Dendritic cell treated with granulocyte-macrophage colony-stimulating factor and Interleukin-4, amounts not matched to agents 40 ng/mL and 50 ng/mL, for 4 days (primary cell): Measurements from ENCODE around the gene CWF19L1.
"Not testable (repeated sequence)": the region's sequence is repeated elsewhere in the genome, so short reads cannot be mapped to it uniquely, and the experiment has no call there.

Experiments
- H3K27ac Mint-ChIP-seq: one replicate; pipeline ENCODE4 v1.8.0; 2022; ENCODE audit warnings: mild to moderate bottlenecking, mixed read lengths
- H3K27me3 Mint-ChIP-seq: one replicate; pipeline ENCODE4 v1.8.0; 2022; ENCODE audit warnings: mild to moderate bottlenecking, mixed read lengths
- H3K36me3 Mint-ChIP-seq: one replicate; pipeline ENCODE4 v1.8.0; 2022; ENCODE audit warnings: low read depth, mixed read lengths
- H3K4me1 Mint-ChIP-seq: one replicate; pipeline ENCODE4 v1.8.0; 2022; ENCODE audit warnings: low read depth, mixed read lengths
- H3K4me3 Mint-ChIP-seq: one replicate; pipeline ENCODE4 v1.8.0; 2022; ENCODE audit warnings: mild to moderate bottlenecking, moderate library complexity, mixed read lengths
- H3K9me3 Mint-ChIP-seq: one replicate; pipeline ENCODE4 v1.8.0; 2022; ENCODE audit warnings: mixed read lengths
- intact Hi-C: fragments of 100-400 bp; cut with micrococcal nuclease; formaldehyde crosslinking; loops from one replicate; pipeline ENCODE4 v1.15.0; 2022

CWF19L1 gene

DNA sequence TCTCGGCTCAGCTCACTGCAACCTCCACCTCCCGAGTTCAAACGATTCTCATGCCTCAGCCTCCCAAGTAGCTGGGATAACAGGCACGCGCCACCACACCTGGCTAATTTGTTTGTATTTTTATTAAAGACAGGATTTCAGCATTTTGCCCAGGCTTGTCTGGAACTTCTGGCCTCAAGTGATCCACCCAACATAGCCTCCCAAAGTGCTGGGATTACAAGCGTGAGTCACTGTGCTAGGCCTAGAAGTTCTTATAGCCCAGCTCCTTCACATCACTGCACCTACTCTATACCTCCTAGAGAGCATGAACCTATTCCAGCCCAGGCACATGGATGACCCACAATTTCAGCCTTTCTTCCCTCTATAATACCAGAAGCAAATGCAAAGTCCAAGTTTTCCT is 20.3 kb upstream of the CWF19L1 start:
- H3K4me1 Mint-ChIP-seq: peaks cover 56% of the 10 kb centered on the region
- H3K27ac Mint-ChIP-seq: peak overlapping the region; percentile 96
- H3K9me3 Mint-ChIP-seq: no peaks in the 10 kb centered on the region
- no peak overlapping the region for H3K4me3 Mint-ChIP-seq
- peaks cover 24% of the 10 kb centered on the region for H3K36me3 Mint-ChIP-seq
- intact Hi-C loops: no loop called here
- no peaks in the 10 kb centered on the region for H3K27me3 Mint-ChIP-seq

DNA sequence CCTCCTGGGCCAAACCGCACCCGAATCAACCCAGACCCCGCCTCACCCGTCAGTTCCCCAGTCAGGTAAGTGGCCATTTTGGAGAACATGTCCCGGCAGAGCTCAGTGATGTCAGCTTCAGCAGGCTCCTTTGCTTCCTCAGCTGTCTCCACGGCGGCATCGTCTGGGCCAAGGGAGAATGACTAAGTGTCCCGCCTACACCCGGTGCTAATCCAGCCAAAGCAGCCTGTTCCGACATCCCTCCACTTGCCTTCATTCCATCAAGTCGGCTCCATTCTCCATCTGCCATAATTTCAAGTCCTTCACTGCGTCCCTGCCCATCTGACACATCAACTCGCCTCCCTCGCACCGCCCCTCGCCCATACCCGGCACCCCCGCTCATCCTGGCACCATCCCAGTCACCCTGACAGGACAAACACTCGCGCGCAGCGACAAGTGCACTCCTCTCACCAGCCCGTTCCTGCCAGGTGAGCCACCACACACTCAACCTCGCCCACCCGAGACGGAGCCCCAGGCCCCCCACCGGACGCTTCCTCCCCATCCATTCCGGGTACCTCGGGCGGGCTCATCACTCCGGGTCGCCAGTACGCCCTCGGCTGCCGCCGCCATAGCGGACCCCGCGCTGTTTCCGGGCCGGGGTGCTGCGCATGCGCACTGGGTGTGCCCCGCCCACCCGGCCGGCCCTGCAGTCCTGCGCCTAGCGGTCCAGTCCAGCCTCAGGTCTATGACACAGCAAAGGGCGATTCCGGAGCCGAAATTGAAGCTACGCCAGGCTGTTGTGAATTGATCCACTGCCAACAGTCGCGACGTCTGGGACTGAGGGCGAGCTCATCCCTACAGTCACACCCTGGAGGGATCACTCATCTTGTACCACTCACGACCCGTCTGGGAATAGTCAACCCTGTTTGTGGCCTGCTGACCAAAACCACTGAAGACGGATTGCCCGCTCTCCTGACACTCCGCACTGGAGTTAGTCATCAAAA is 18.9 kb upstream of the CWF19L1 start, which contains the start of gene BLOC1S2:
TSS of gene BLOC1S2 (minus strand) at position 630 of the 983 bp plus-strand sequence. CDS start at position 609, 21 bp downstream.
- peak within 1 kb of the TSS; percentile 92 for H3K4me3 Mint-ChIP-seq
- H3K9me3 Mint-ChIP-seq: no peaks in the 10 kb centered on the region
- no peaks in the 10 kb centered on the region for H3K27me3 Mint-ChIP-seq
- intact Hi-C loops: no loop called here
- peak within 1 kb of the TSS; percentile 96 for H3K27ac Mint-ChIP-seq
- peaks cover 42% of the 10 kb centered on the region for H3K4me1 Mint-ChIP-seq
- peaks cover 24% of the 10 kb centered on the region for H3K36me3 Mint-ChIP-seq

DNA sequence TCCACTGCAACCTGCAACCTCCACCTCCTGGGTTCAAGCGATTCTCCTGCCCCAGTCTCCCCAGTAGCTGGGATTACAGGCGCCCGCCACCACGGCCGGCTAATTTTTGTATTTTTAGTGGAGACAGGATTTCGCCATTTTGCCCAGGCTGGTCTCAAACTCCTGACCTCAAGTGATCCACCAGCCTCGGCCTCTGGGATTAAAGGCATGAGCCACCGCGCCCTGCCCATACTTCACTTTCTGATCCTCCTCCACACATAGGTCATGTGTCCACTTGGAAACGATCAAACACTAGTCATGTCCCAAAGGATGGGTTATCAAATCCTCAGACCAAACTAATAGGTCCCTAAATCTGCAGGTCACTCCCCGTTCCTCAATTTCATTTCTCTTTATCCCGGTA is 17.9 kb upstream of the CWF19L1 start:
- Mint-ChIP-seq H3K36me3 (peaks cover 24% of the 10 kb centered on the region), H3K4me3 (peak overlapping the region; percentile 92), H3K4me1 (peaks cover 32% of the 10 kb centered on the region), H3K27ac (peak overlapping the region; percentile 96)
- H3K9me3 Mint-ChIP-seq, intact Hi-C loops, H3K27me3 Mint-ChIP-seq: not testable (repeated sequence)

DNA sequence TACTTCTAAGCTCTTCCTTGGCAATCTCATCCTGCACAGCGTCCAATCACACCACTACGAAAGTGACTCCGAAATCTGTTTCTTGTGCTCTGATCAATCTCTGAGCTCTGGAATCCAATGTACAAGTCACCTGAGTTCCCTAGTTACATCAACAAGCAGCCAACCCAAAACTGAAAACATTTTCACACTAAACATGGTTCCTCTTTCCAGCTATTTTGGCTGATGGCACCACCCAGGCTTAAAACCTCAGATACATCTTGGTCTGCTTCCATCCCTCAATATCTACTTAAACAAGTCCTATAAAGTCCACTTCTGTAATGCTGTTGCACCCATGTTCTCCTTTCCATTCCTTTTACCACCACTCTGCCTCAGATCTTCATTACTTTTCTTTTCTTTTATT is 15.5 kb upstream of the CWF19L1 start:
- Mint-ChIP-seq H3K36me3 (peaks cover 24% of the 10 kb centered on the region), H3K4me1 (peaks cover 23% of the 10 kb centered on the region), H3K27me3 (no peaks in the 10 kb centered on the region), H3K4me3 (no peak overlapping the region), H3K9me3 (no peaks in the 10 kb centered on the region), H3K27ac (no peak overlapping the region)
- intact Hi-C loops: no loop called here

DNA sequence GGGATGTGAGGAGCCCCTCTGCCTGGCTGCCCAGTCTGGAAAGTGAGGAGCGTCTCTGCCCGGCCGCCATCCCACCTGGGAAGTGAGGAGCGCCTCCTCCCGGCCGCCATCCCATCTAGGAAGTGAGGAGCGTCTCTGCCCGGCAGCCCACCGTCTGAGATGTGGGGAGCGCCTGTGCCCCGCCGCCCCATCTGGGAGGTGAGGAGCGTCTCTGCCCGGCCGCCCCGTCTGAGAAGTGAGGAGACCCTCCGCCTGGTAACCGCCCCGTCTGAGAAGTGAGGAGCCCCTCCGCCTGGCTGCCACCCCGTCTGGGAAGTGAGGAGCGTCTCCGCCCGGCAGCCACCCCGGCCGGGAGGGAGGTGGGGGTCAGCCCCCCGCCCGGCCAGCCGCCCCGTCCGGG is 9.5 kb upstream of the CWF19L1 start:
- H3K4me3 Mint-ChIP-seq, H3K4me1 Mint-ChIP-seq, H3K27me3 Mint-ChIP-seq, H3K27ac Mint-ChIP-seq, H3K9me3 Mint-ChIP-seq, intact Hi-C loops: not testable (repeated sequence)
- peaks cover 43% of the 10 kb centered on the region for H3K36me3 Mint-ChIP-seq

DNA sequence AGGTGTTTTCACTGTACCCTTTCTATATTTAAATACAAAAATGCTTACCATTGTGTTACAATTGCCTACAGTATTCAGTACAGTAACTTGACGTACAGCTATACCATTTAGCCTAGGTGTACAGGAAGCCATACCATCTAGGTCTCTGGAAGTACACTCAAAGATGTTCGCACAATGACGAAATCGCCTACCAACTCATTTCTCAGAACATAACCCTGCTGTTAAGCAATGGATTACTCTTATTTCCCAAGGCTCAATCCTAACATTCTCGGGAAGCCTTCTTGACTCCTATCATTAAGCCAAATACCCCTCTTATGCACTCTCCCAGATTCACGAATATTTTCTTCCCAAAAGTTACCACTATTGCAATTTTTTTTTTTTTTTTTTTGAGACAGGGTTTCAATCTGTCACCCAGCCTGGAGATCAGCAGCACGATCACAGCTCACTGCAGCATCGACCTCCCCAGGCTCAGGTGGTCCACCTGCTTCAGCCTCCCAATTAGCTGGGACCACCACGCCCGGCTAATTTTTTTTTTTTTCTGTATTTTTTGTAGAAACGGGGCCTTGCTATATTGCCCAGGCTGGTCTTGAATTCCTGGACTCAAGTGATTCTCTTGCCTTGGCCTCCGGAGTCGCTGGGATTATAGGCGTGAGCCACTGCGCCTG is 1.5 kb downstream of the CWF19L1 start:
- peaks cover 35% of the 10 kb centered on the region for H3K4me1 Mint-ChIP-seq
- H3K27ac Mint-ChIP-seq: peak overlapping the region; percentile 98
- no peaks in the 10 kb centered on the region for H3K9me3 Mint-ChIP-seq
- intact Hi-C loops: no loop called here
- peaks cover 42% of the 10 kb centered on the region for H3K36me3 Mint-ChIP-seq
- H3K27me3 Mint-ChIP-seq: no peaks in the 10 kb centered on the region
- peak overlapping the region; percentile 36 for H3K4me3 Mint-ChIP-seq

DNA sequence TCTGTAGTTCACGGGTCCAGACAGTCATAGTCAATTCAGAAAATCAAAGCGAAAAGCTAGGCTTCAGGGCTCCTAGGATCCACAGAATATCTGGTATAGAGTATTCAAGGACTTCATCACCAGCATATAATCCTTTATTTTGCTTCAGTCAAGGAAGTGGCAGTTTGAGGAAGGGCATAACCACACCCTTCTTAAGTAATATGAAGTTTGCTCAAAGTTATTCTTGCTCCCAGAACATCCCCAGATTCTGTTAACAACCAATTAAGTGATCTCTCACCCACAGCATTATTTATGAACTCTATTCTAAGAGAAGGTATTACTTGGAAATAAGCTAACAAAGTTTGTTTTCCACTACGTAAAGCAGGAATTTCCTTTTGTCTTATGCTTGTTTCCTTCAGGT is 13.2 kb downstream of the CWF19L1 start:
- H3K4me1 Mint-ChIP-seq: peaks cover 61% of the 10 kb centered on the region
- peaks cover 80% of the 10 kb centered on the region for H3K36me3 Mint-ChIP-seq
- intact Hi-C loops: no loop called here
- peak overlapping the region; percentile 81 for H3K27ac Mint-ChIP-seq
- no peak overlapping the region for H3K4me3 Mint-ChIP-seq
- H3K9me3 Mint-ChIP-seq: no peaks in the 10 kb centered on the region
- H3K27me3 Mint-ChIP-seq: no peaks in the 10 kb centered on the region

DNA sequence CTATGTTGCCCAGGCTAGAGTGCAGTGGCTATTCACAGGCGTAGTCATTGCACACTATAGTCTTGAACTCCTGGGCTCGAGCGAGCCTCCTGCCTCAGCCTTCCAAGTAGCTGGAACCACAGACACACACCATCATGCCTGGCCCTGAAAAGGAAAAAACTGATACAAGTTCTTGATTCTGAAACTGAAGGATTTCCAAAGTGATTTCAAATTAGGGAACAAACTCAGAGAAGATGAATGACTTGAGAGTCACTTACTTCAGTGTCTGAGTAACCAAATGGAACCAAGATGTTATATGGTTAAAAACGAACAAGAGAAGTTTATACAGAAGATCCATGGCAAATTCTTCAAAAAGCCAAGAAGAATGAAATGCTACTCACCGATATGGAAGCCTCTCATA is 14.4 kb downstream of the CWF19L1 start:
- H3K4me3 Mint-ChIP-seq: no peak overlapping the region
- H3K27me3 Mint-ChIP-seq: no peaks in the 10 kb centered on the region
- intact Hi-C loops: no loop called here
- peaks cover 49% of the 10 kb centered on the region for H3K4me1 Mint-ChIP-seq
- no peaks in the 10 kb centered on the region for H3K9me3 Mint-ChIP-seq
- H3K27ac Mint-ChIP-seq: peak overlapping the region; percentile 81
- peaks cover 80% of the 10 kb centered on the region for H3K36me3 Mint-ChIP-seq

DNA sequence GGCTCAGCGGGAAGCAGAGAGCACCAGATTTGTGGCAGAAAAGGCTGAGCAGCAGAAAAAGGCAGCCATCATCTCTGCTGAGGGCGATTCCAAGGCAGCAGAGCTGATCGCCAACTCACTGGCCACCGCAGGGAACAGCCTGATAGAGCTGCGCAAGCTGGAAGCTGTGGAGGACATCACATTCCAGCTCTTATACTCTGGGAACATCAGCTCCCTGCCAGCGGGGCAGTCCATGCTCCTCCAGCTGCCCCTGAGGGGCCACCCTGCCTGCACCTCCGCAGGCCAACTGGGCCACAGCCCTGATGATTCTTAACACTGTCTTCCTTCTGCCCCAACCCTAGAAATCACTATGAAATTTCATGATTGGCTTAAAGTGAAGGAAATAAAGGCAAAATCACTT is 18.6 kb downstream of the CWF19L1 start:
- Mint-ChIP-seq H3K4me3 (no peak overlapping the region), H3K36me3 (peaks cover 84% of the 10 kb centered on the region), H3K27ac (no peak overlapping the region), H3K4me1 (peaks cover 9% of the 10 kb centered on the region), H3K9me3 (no peaks in the 10 kb centered on the region), H3K27me3 (no peaks in the 10 kb centered on the region)
- intact Hi-C loops: no loop called here

DNA sequence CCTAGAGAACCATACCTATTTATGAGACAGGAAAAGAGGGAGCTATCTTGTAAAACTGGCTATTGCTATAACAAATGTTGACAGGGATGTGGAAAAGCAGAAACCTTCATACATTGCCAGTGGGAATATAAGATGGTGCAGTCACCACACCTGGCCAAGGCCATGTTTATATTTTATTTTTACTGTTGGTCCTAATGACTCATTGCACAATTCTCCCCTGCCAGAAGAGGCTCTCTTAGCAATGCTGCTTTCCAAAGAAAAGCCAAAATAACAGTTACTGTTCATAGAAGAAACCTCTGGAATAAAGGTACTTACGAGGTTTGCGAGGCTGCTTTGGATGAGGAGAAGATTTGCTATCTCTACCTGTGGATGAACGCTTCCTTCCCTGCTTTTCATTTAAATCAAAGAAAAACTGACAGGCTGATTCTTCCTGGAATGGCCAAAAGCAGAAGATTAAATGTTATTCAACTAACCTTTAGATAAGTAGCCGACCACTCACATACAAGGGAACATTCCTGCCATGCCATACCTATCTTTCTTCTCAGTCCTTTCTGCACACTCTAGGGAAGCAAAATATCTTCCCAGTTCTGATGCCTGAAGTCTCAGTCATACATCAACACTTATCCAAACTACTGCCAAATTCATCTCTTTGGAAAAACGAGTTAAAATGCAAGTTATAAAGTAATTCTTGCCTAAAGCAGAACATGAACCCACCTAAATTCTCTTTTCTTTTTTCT is 21.8 kb downstream of the CWF19L1 start:
- Mint-ChIP-seq H3K4me3 (no peak overlapping the region), H3K27ac (no peak overlapping the region), H3K27me3 (no peaks in the 10 kb centered on the region), H3K4me1 (no peaks in the 10 kb centered on the region), H3K36me3 (peaks cover 98% of the 10 kb centered on the region), H3K9me3 (no peaks in the 10 kb centered on the region)
- intact Hi-C loops: no loop called here

DNA sequence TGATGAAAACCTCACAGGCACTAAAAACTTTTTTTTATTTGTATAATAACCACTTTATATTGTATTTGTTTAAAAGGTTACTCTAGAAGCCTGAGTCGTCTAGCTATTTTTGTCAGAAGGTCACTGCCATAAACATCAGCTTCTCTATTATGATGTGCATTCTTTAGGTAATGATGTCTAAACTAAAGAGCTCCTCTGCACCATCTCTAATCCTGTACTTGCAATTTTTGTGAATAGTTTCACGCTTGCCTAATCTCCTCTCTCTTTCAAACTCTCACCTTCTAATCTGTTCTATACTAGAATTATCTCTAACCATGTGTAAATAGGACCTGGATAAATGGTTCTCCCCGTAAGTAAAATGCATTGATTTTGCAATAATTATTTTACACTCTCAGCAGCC is 27.6 kb downstream of the CWF19L1 start:
- intact Hi-C loops: no loop called here
- Mint-ChIP-seq H3K27ac (peak overlapping the region; percentile 17), H3K36me3 (peaks cover 100% of the 10 kb centered on the region), H3K27me3 (no peaks in the 10 kb centered on the region), H3K4me3 (no peak overlapping the region), H3K4me1 (peaks cover 11% of the 10 kb centered on the region), H3K9me3 (no peaks in the 10 kb centered on the region)

DNA sequence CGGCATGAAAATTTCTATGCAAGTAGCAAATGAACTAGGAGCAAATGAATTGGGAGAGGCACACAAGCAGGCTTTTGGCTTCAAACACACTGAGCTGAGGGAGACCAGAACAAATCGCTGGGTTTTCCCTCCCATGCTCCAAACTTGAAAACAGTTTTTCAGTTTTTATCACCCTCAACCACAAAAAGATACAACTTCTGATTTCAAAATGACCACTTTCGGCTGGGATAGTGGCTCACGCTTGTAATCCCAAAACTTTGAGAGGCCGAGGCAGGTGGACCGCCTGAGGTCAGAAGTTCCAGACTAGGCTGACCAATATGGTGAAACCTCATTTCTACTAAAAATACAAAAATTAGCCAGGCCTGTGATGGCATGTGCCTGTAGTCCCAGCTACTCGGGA is 29.0 kb downstream of the CWF19L1 start:
- Mint-ChIP-seq H3K4me1 (peaks cover 11% of the 10 kb centered on the region), H3K4me3 (no peak overlapping the region), H3K27ac (peak overlapping the region; percentile 59), H3K36me3 (peaks cover 99% of the 10 kb centered on the region), H3K27me3 (no peaks in the 10 kb centered on the region), H3K9me3 (no peaks in the 10 kb centered on the region)
- intact Hi-C loops: no loop called here

DNA sequence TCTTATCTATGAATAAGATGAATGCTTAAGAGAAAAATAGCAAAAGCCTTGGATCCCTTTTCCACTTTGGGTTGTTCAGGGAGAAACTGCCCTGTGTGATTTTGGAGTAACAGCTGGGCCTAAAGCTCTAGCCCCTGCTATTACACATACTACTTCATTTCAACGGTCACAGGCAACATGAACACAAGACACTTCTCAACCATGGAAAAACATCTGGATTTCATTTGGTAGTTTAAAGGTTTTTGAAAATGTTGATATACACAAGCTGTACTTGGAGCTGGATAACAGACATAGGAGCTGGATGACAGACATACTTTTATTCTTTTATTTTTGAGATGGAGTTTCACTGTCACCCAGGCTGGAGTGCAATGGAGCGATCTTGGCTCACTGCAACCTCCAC is 35.3 kb downstream of the CWF19L1 start:
- intact Hi-C loops: no loop called here
- Mint-ChIP-seq H3K27me3 (no peaks in the 10 kb centered on the region), H3K36me3 (peaks cover 90% of the 10 kb centered on the region), H3K4me3 (no peak overlapping the region), H3K27ac (no peak overlapping the region), H3K4me1 (peaks cover 30% of the 10 kb centered on the region), H3K9me3 (no peaks in the 10 kb centered on the region)
